Left forelimb (tissue), 1 donor: Measurements from ENCODE around the gene ANKRD44.

Experiments used
- DNase-seq: peaks from one replicate; pipeline ENCODE4 v3.0.0-alpha.2; 2018; ENCODE audit warnings: low spot score

The ANKRD44 gene

GRCh38 chr2:197207106-197207505, 103.5 kb downstream of the ANKRD44 start:
- no peak for DNase-seq

- DNase-seq: no peak
These were observed 104.9 kb downstream of the ANKRD44 start for GRCh38 chr2:197205585-197206215.

GRCh38 chr2:197204519-197205250, 105.9 kb downstream of the ANKRD44 start:
- no peak for DNase-seq

DNA sequence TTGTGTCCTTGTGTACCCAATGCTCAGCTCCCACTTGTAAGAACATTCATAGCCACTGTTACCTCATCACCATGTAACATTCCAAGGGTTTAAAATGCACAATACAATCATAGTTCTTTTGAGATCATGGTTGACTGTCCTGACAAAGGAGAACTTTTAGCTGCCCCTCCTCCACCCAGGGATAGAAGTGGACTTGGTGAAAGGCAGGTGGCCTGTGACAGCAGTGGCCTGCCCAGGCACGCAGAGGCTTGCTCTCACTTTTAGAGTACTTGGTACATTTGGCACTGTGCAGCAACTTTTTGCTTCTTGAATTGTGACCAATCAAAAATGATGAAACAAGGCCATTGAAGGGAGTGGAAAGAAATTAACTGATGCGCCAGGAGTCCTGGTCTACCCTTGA, 108.7 kb downstream of the ANKRD44 start:
- DNase-seq: no peak

DNA sequence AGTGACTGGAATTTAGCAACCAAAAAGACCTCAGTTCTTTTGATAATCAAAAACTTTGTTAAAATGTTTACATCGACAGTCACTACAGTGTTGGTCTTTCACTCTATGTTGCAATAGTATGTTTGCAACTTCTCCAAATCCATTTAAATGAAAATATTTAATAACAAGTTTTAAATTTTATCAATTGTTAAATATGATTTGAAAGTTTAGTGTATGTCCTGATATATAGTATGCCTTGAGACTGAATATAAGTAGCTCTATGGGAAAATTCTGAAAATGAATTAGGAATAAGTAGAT, 109.9 kb downstream of the ANKRD44 start:
- DNase-seq: no peak

DNA sequence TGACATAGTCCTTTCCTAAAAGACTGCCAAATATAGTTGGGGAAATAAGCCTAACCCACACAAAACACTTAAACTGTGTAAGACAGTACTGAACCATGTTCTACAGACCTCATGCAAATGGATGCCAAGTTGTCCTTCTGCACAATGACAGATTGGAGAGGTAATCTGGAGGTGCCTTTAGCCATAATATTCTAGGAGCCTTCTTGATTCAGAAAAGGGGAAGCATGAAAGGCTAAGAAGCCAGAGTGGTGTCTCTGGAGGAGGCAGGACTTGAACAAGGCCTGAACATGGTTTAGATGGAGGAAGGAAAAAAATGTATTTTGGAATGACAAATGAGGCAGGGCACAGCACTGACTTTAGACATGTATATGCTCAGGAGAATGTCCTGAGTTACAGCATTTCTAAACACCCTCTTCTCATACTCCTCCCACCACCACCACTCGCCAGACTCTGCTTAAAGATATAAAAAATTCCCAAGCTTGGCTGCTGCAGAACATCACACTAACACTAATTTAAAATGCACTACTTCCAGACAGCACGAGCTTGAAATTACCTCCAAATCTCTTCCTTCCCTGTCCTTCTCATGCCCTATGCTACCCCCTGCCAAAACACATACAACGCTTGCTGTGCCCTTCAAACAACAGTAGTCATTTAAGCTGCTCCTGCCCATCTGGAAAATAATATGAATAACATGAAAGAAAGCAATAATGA, 110.4 kb downstream of the ANKRD44 start:
- no peak for DNase-seq

DNA sequence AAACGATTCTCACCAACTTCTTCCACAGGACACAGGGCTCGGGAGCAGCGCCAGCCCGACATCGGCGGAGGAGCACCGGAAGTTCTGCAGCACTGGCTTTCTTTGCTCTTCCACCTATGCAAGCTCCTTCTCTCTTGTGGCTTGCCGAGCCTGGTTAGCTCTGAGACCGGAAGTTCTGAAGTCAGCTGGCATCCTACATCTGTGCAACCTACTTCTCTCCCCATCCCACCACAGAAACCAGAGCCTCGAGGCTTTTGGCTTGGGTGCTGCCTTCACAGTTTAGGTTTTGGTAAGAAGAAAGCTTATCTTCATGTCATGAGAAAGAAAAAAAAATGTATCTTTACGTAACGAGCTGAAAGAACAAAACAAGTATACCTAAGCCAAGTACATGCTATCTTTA, 111.7 kb downstream of the ANKRD44 start:
- no peak for DNase-seq

DNA sequence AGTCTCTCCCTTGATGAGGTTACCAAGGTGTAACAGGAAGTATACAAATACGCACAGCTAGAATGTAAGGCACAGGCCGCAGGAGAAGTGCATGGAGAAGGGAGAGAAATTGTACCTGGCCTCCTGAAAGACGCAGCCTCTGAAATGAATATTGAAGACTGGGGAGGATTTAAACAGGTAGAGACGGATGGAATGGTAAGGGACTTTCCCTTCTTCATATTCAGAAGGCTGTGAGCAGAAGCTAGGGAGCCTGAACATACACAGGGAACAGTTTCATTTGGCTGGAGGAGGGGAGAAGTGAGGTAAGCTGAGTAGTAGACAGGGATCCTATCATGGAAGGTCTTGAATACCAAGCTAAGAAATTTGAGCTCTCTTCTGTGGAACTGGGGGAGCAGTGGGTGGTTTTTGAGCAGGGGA, 112.7 kb downstream of the ANKRD44 start:
- DNase-seq: no peak

- DNase-seq: no peak
These were observed 113.9 kb downstream of the ANKRD44 start for GRCh38 chr2:197196541-197197180.

GRCh38 chr2:197195518-197195917, 115.1 kb downstream of the ANKRD44 start:
- no peak for DNase-seq

GRCh38 chr2:197191940-197192322, 118.6 kb downstream of the ANKRD44 start:
- no peak for DNase-seq

DNA sequence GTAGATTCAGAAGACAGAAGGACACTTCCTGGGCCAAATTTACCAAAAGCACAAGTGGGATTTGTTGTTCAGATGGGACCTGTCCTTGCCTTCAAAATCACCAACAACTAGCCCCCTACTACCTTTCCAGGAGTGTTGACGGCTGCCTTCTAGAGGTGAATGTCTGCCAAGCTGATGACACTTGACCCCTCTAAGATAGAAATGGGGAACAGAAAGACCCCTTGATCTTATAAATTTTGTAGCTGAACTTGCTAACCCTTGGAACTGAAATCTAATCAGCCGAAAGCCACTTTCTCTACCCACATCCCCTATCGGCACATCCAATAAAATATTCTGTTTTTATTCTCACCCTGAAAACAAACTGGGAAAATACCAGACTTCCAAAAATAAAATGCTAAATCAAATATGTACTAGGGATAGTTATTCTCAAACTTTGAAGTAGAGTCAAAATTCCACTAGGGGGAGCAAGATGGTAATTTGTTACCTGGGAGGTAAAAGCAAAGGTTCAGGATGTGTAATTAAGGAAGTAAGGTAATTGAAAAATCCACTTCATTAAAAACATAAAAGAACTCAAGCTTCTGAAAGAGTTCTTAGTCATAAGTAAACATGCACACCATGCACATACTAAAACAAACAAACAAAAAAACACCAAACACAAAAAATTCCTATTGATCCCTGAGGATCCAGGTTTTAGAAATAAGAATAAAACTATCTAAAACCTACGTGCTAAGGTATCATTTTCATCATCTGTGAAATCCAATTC, 119.2 kb downstream of the ANKRD44 start:
- DNase-seq: no peak

- no peak for DNase-seq
These were observed 120.5 kb downstream of the ANKRD44 start for GRCh38 chr2:197190100-197190432.

DNA sequence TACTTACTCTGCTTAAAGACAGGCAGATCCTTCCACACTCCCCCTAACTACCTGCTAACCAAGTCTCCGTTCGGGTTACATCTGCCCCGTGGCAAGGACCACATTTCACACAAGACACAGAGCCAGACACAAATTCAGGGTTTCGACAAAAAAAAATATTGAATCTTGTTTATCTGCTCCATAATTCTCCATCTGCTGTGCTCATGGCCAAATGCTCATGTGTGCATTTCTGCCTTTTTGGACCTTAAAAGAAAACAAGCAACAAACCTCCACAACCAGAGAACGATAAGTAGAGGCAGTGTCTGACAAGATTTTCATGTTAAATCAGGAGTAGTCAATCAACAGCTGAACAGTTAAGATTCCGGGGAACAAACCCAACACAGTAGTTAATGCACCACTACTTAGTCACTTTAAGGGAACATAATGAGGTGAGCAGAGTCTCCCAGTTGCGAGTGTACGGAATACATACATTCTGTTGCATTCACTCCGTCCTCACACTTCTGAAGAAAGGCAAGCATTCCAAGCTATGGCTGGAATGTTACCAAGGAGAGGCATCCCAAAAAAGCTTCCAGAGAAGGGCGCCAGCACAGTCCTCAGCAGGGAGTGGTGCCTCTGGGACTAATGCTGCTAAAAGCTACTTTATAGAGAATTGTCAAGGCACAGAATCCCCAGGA, 121.0 kb downstream of the ANKRD44 start:
- no peak for DNase-seq

GRCh38 chr2:197185676-197186075, 124.9 kb downstream of the ANKRD44 start:
- no peak for DNase-seq

DNA sequence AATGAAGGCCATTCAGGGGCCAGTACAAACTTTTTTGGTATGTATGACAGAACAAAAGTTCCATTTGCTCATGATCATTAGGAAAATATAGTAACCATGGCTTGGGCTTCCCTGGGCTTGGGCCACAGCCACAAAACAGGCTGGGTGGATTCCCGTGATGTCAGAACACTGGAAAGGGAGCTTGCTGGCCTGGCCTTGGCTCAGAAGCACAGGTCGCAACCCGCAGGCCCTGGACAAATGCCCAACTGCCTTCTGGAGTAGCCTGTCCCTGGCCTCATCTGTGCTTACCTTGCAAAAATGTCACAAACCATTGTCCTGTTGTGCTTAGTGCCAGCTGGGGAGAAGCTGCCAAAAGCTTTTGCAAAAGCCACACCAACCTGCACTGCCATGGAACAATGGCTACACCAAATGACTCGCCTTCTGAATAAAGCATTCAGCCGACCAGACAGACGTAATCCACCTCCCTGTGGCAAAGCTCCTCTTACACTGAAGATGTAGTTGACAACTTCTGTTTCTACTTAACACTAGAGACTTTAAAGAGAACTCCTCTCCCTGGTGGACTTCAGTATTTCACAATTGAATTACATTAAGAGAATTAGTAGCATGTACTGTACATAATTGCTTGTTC, 125.5 kb downstream of the ANKRD44 start:
- no peak for DNase-seq

GRCh38 chr2:197183355-197183754, 127.2 kb downstream of the ANKRD44 start:
- DNase-seq: no peak

- no peak for DNase-seq
These were observed 127.9 kb downstream of the ANKRD44 start for GRCh38 chr2:197182668-197183067.

DNA sequence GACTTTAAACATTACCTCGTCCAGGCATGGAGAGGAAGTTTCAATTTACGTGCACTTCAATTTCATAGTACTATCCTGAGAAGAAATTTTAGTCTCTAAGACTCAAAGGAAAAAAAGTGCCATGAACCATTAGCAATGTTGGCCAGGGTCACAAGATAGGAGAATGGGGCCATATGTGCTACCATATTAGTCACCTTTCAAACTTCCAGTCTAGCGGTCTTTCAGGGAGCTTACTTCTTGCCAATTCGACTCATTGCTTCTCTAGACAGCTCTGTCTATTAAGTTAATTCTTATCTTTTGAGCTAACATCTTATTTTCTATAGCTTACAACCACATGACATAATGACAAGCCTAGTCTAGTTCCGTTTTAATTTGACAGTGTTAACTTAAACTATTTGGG, 129.1 kb downstream of the ANKRD44 start:
- DNase-seq: no peak

- no peak for DNase-seq
These were observed 130.7 kb downstream of the ANKRD44 start for GRCh38 chr2:197179744-197180498.

DNA sequence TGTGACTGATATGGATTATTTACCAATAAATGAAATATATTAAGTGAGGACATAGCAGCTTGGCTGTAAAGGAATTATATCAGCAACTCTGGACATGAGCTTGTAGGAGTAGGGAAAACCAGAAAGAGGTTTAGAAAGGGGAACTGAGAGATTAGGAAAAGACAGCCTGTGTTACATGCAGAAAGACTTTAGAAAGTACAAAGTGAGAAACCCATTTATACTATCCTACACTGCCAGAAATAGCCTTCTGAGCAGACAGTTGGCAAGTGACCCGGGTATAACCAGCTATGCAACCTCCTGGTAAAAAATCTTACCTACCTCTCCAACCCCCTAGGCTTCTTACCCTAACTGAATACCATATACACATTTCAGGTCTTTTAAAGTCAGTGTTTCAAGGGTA, 134.1 kb downstream of the ANKRD44 start:
- no peak for DNase-seq
